Measurements from ENCODE around the gene TMEM174.
A peak's percentile ranks its signal among the peaks of the same experiment; 100 is the strongest.
"Not testable (repeated sequence)": the region's sequence is repeated elsewhere in the genome, so short reads cannot be mapped to it uniquely, and the experiment has no call there.

TMEM174 gene

DNA sequence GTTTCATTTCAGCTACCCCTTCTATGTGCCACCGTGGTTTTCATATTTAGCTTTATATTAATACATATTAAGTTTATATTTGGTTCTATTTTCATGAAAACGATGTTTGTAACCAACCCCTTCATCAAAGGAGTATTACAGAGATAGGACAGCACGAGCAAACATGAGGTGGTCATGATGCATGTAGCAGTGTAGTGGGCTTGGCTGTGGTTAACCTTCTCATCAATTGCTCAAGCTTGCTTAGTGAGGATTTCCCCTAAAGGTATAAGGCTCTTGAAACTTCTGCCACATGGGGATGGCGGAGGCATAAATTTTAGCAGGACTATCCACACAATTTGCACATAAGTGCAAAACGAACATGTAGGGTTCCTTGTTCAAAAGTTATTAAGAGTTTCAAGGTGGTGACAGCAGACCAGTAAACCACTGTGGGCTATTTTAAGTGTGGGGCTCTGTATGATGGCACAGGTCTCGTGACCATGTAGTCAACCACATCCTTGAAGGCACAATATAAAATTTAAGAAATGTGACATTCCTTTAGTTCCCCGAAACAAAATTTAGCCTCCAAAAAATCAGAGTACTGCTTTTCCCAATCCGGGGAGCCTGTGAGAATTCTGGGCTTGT lies 24.8 kb downstream of the TMEM174 start:
- DNase-seq, result no peak

GRCh38 chr5:73198833-73199592 lies 26.0 kb downstream of the TMEM174 start:
- peak in 1 of 2 experiments; percentile 2 for DNase-seq

- DNase-seq, result no peak
Measured at GRCh38 chr5:73199671-73200070, 26.7 kb downstream of the TMEM174 start.

DNA sequence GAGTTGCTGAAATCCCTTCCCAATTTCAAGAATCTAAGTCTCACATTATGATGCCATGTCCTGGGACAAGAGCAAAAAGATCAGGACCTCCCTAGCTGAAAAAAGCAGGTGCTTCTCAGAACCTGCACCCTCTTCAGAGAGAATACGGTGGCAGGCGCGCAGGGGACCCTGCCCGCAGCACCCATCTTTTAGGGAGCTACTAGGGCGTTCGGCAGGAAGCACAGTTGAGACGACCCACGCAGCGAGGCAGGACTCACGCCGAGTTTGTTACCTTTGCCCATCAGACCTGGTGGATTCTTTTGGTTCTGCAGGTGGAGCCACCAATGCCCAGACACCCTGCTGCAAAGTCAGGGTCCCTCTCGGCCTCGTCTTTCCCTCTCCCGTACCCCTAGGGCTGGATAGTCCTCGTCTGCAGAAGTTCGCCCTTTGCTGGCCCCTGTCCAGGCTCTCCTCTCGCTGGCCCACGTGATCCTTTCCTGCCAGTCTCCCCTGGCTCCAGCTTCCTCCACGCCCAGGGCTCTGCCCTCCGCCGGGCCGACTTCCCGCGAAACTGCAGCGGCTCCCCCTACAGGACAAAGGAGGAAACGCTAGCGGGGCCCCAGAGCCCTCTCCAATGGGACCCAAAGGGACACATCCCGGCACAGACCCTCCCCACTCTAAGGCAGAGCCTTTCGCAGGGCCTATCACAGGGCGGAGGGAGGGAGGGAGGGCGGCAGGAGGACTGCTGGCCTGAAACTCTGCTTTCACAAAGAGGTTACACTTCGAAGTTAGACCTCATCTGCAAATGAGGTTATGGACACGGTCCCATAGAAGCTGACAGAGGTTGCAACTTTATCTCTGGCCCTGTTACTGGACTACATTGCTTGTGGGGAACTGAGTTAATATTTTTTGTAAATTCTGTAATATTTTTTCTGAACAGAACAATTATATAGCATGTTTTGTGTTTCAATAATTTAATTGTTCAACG lies 28.8 kb downstream of the TMEM174 start:
- DNase-seq, result peak; percentile 28 to 44

DNA sequence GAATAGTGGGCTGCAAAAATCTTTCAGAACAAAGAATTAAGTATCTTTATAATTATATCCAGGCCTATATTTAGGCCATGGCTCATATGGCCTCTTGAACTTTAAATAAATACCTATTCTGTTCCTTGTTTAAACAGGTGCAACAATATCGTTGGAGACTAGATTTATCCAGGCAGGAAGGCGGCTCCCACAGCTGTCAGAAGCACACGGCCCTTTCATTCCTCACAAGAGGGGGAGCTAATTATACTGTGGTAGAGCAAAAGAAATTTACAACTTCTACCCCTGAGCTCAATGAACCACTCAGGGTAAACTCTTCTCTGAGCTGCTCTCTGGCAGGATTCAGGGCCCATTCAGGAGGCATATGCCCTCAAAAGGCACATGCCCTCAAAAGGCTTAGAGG lies 31.3 kb downstream of the TMEM174 start:
- DNase-seq, result no peak

GRCh38 chr5:73204733-73205132 lies 31.7 kb downstream of the TMEM174 start:
- no peak for DNase-seq

DNA sequence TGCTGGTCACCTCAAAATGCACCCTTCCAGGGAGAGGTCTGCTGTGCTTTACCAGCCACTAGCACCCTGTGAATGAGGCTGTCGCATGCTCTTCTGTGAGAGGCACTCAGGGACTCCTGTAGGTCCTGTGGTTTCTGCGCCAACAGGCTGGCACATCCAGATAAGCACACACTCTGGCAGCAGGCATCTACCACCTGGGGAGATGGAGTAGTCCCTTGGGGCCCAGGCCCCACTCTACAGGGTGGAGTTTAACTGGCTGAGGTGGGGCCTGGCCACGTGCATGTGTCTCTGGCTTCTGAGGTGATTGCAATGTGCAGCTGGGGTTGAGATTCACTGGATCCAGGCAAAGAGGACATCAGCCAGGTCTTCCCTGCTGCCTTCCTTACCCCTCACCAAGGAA lies 32.3 kb downstream of the TMEM174 start:
- no peak for DNase-seq

- not testable (repeated sequence) for DNase-seq
Measured at GRCh38 chr5:73207239-73207638, 34.2 kb downstream of the TMEM174 start.

DNA sequence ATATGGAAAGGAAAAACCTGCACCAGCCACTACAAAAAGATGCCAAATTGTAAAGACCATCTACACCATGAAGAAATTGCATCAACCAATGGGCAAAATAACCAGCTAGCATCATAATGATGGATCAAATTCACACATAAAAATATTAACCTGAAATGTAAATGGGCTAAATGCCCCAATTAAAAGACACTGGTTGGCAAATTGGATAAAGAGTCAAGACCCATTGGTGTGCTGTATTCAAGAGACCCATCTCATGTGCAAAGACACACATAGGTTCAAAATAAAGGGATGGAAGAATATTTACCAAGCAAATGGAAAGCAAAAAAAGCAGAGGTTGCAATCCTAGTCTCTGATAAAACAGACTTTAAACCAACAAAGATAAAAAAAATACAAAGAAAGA lies 36.1 kb downstream of the TMEM174 start:
- DNase-seq, result not testable (repeated sequence)

- not testable (repeated sequence) for DNase-seq
Measured at GRCh38 chr5:73212693-73213092, 39.7 kb downstream of the TMEM174 start.

DNA sequence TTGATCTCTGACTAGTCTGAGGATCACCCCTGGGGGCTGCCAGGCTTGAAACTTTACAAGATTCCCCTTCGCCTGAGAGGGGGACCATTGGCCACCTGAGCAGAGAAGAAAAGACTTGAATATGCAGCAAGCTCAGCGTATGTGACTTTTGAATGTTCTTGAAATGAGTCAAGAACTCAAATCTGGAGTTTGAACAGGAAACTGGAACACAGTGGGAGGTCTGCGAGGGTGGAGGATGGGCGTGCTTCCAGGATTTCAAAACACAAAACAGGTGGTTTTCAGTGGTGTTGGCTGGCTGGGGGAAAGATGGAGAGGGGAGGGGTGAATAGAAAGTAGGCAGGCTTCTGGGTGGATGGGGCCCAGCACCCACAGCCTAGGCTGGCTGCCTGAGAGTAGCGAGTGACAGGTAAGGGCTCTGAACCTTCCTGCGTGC lies 40.6 kb downstream of the TMEM174 start:
- no peak for DNase-seq

GRCh38 chr5:73214306-73214705 lies 41.3 kb downstream of the TMEM174 start:
- no peak for DNase-seq

- DNase-seq, result no peak
Measured at GRCh38 chr5:73214996-73215395, 42.0 kb downstream of the TMEM174 start.

DNA sequence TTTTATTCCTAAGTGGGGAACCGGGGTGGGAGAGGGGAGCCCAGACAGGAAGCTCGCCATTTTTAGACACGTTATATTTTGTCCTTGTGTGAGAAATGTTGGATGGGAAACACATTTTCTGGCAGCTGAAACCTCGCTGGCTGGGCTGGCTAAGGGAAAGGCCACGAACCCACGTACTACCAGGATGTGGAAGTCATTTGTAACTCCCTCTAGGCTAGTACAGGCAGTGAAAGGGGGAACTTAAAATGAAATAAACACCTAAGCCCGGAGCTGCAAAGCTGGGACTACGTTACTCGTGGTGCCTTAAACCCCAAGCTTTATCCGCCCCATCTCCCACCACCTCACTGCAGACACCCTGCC lies 42.5 kb downstream of the TMEM174 start:
- DNase-seq, result no peak

- no peak for DNase-seq
Measured at GRCh38 chr5:73215891-73216610, 43.1 kb downstream of the TMEM174 start.

DNA sequence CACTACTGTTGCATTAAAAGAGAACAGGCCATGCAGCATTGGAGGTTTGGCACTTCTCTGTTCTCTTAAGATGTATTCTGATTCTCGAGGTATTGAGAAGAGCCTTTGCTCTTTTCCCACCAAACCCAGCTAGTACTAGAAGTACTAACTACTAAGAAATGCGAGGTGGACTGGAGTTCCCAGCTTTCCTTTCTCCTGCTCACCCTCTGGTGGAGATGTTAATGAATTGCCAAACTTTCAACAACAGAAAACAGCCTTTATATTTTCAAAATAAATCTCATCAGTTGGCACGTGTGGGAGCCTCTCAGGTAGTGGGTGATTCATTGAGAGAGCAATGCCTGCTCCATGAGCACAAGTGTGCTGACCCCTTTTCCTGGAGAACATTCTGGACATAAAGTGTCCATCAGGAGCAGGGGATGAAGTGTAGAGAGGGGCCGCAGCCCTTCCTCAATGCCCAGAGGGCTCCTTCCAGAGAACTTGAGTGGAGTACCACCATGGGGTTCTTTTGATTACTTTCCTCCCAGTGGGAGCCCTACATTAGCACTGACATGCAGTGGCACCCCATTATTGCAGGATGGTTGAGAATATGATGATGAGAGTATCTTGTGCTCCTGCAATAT lies 45.7 kb downstream of the TMEM174 start:
- DNase-seq, result no peak

DNA sequence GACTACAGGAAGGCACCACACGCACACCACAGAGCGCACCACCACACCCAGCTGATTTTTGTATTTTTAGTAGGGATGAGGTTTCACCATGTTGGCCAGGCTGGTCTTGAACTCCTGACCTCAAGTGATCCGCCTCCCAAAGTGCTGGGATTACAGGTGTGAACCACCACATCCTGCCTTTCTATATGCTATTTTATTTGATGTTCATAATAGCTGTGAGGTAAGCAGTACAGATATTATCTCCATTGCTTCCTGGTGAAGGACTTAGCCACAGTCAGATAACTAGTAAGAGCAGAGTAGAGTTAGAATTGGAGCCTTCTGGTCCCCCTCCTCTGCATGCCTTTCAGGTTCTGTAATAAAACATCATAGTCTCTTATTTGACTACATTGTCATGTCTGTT lies 46.3 kb downstream of the TMEM174 start:
- DNase-seq, result not testable (repeated sequence)

DNA sequence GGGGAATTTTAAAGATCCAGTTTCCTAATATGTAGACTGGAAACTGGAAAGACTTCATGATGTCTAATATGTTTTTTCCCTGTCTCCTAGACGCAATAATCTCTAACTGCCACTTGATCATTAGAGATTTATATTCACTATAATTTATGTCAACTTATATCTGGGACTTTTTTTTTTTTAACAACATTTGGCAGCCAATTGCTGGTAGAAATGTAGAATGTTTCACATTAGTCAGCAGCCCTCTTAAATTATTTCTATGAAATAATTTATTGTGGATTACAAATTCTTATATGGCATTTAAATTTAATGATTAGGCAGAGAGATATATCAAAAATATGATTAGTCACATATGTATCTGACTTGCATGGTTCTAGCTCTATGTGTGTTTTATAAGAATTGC lies 48.2 kb downstream of the TMEM174 start:
- DNase-seq, result no peak

DNA sequence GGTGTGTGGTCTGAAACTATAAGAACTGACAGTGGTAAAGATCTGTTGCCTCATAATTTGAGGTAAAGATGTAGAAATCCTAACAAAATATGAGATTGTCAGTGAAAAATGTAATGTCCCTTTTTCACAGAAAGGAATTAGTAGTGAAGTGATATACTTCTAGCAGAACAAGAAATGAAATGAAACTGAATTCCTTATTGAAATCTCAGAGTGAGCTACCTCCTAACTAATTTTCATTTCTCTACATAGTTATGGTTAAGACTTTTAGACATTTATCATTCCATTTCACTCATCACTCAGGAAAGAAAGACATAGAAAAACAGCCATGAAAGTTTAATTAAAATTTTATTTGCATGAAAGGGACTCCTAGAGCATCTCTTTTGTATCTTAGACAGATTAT lies 48.7 kb downstream of the TMEM174 start:
- DNase-seq, result no peak

DNA sequence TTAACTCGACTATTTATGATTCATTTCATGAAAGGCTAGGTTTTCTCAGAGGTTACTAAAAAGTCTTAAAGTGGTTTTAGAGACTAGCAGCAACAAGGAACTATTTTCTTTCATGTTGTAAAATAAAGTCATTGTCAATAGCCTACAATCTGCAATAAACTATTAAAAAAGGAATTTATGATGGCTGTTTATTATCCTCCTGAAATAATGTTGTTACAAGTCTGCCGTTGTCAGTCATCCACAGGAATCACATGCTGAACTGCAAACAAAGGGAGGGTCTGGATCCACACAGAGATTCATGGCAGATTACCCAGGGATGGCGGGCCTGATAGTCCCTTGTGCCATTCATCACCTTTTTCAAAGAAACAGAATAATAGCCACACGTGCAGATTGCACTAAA lies 49.2 kb downstream of the TMEM174 start:
- DNase-seq, result no peak

All from AML-193 (cell line).